Thoracic aorta (tissue), 2 donors: ENCODE results near the gene ZNF516. TPM values are rescaled to one million over a fixed set of nuclear protein-coding genes. Genes with fewer than 3 reads are reported as not detected.

Experiments used
- ATAC-seq: fragments of 150-250 bp; one replicate; pipeline ENCODE4 v1.8.0; 2017; ENCODE audit warnings: low read depth; ENCODE audit not compliant: insufficient number of reproducible peaks, low FRiP score
- DNase-seq: peaks from one replicate; pipeline ENCODE4 v3.0.0-alpha.2; 2020; ENCODE audit warnings: low spot score
- H3K27ac ChIP-seq, 2 donors: fragments of 200-600 bp; sonication (generic); 1 replicate in 1 of 2; 2 replicates in 1 of 2; pipeline ENCODE4 v1.5.1; 2016; ENCODE audit warnings: mild to moderate bottlenecking in 2 of 2, moderate library complexity in 2 of 2
- H3K27me3 ChIP-seq: fragments of 200-600 bp; sonication (generic); replicated peaks from 2 replicates; pipeline ENCODE4 v1.6.0; 2016; ENCODE audit warnings: mild to moderate bottlenecking; ENCODE audit not compliant: insufficient read depth
- H3K36me3 ChIP-seq: fragments of 200-600 bp; sonication (generic); one replicate; pipeline ENCODE4 v1.5.1; 2016
- H3K4me1 ChIP-seq, 2 donors: fragments of 200-600 bp; sonication (generic); 1 replicate in 1 of 2; 2 replicates in 1 of 2; pipeline versions ENCODE4 v1.5.1 to v1.6.0; 2016; ENCODE audit warnings: low read depth in 2 of 2, mild to moderate bottlenecking in 1 of 2; ENCODE audit not compliant: control insufficient read depth in 1 of 2
- H3K4me3 ChIP-seq: fragments of 200-600 bp; sonication (generic); 2 replicates; pipeline ENCODE4 v1.5.1; 2016; ENCODE audit warnings: mild to moderate bottlenecking
- H3K9me3 ChIP-seq: fragments of 200-600 bp; sonication (generic); 2 replicates; pipeline ENCODE4 v1.5.1; 2016
- total RNA-seq, 2 donors: library from RNA; depleted of rRNA; stranded (reverse); fragments of >200 nt; gene quantifications; one replicate each; pipeline versions ENCODE4 v1.1.0 to v1.2.3, GENCODE V29; 2016
- TF ChIP-seq, protein P1 (sequence below): fragments of 200-600 bp; sonication (generic); IDR thresholded peaks from one replicate; pipeline ENCODE4 v1.5.1; 2019; ENCODE audit warnings: antibody characterized with exemption

The ZNF516 gene
- total RNA-seq, 2 donors from 2014 or later = 19.5 to 19.8 TPM

DNA sequence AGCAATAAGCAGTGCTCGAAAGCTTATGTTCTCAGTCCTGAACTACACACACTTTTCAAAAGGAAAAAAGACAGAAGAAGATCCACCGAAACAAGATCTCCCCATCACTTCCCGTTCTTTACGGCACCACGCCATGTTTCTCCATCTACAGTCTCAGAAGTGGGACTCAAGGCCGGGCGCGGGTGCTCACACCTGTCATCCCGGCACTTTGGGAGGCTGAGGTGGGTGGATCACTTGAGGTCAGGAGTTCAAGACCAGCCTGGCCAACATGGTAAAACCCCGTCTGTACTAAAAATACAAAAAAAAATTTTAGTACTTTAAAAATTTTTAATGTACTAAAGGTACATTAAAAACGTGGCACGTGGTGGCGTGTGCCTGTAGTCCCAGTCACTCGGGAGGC is 31.2 kb downstream of the ZNF516 start:
- Histone ChIP-seq H3K4me1 (peaks cover 3 to 13% of the 10 kb centered on the region in 2 donors), H3K4me3 (no peak overlapping the region), H3K9me3 (no peaks in the 10 kb centered on the region), H3K36me3 (no peaks in the 10 kb centered on the region), H3K27ac (no peak overlapping the region), H3K27me3 (no peaks in the 10 kb centered on the region)
- ATAC-seq = no peak
- TF ChIP-seq, protein P1, sequence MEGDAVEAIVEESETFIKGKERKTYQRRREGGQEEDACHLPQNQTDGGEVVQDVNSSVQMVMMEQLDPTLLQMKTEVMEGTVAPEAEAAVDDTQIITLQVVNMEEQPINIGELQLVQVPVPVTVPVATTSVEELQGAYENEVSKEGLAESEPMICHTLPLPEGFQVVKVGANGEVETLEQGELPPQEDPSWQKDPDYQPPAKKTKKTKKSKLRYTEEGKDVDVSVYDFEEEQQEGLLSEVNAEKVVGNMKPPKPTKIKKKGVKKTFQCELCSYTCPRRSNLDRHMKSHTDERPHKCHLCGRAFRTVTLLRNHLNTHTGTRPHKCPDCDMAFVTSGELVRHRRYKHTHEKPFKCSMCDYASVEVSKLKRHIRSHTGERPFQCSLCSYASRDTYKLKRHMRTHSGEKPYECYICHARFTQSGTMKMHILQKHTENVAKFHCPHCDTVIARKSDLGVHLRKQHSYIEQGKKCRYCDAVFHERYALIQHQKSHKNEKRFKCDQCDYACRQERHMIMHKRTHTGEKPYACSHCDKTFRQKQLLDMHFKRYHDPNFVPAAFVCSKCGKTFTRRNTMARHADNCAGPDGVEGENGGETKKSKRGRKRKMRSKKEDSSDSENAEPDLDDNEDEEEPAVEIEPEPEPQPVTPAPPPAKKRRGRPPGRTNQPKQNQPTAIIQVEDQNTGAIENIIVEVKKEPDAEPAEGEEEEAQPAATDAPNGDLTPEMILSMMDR = no peak
- no peak for DNase-seq

DNA sequence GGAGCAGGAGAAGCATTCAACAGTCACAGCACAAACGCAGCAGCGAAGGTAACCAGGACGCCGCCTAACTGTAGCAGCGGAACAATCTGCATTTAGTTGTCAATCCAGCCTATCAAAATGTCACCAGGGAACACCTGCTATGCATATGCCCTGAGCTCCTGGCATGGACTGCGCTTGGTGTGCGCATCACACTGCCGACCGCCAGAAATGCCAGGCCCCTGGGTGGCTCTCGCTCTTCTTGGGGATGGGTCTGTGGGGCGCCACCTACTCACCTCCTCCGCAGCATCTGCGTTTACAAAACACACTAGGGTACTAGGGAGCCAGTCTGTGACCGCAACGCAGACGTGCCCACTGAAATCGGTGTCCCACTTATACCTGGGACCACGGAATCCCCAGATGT is 31.7 kb downstream of the ZNF516 start:
- DNase-seq = no peak
- Histone ChIP-seq H3K4me3 (no peak overlapping the region), H3K9me3 (no peaks in the 10 kb centered on the region), H3K27me3 (no peaks in the 10 kb centered on the region), H3K36me3 (no peaks in the 10 kb centered on the region), H3K4me1 (peaks cover 3 to 19% of the 10 kb centered on the region in 2 donors), H3K27ac (no peak overlapping the region)
- ATAC-seq = no peak
- TF ChIP-seq, protein P1 = no peak

DNA sequence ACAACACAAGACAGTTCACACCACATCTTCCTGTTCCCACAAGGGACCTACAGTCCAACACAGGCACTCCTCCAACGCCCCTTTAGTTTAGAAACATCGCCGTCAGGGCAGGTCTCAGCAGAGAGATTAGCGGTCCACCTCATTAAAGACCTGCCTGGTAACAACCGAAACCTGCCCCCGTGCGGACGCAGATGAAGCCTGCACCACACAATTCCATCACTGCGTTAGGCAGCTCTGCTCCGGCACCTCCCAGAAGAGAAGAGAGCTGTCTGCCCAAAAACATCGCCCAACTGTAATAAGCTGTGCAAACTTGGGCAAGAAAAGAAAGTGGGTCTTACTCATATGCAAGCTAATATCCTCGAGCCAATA is 32.7 kb downstream of the ZNF516 start:
- H3K4me1 ChIP-seq = peaks cover 3 to 21% of the 10 kb centered on the region in 2 donors
- H3K9me3 ChIP-seq = no peaks in the 10 kb centered on the region
- H3K36me3 ChIP-seq = no peaks in the 10 kb centered on the region
- no peak overlapping the region for H3K4me3 ChIP-seq
- H3K27ac ChIP-seq = no peak overlapping the region
- H3K27me3 ChIP-seq = no peaks in the 10 kb centered on the region
- no peak for ATAC-seq
- TF ChIP-seq, protein P1 = no peak
- no peak for DNase-seq

DNA sequence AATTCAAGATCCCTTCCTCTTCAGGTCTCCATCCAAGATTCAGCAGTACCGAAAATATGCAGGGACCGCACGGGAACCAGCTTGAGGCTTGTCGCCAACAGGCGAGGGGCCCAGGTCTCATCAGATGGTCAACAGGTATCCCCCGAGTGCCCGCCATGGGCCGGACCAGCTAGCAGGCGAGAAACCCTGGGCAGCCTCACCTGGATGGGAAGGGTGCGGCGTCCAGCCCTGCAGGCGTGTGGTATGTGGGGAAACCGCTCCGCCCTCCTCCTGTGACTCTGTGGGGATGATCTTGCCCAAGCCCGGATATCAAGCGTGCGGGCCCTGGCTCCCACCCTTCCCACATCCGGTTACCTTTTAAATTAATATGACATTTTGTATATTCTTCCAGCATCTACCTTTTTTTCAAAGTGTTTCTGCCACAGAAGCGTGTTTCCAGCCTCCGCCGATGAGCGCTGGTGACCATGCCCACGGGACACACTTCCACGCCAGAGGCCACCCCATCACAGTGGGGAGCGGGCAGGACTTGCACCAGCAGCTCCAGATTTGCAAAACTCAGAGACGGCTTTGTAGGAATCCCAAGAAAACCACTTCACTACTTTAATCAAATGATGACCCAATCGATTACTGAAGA is 33.2 kb downstream of the ZNF516 start:
- Histone ChIP-seq H3K27me3 (no peaks in the 10 kb centered on the region), H3K4me1 (peaks cover 3 to 21% of the 10 kb centered on the region in 2 donors), H3K27ac (no peak overlapping the region), H3K4me3 (no peak overlapping the region), H3K9me3 (no peaks in the 10 kb centered on the region), H3K36me3 (no peaks in the 10 kb centered on the region)
- TF ChIP-seq, protein P1 = no peak
- ATAC-seq (no peak), DNase-seq (no peak)

DNA sequence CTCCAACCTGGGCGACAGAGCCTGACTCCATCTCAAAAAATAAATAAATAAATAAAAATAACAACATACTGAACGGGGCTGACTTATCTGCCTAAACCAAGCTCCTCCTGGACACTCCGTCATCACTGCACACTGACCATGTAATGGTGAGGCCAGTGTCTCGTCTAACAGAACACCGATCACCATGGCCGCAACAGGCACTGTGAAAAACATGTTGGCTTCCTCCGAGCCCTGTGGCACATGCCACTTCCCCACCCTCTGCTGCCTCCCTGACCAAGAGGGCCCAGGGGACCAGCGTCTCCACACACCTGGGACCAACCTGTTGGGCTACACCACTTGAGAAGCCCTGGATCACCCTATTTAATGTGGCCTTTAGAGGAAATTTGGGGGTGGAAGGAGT is 33.9 kb downstream of the ZNF516 start:
- Histone ChIP-seq H3K27ac (no peak overlapping the region), H3K4me3 (no peak overlapping the region), H3K4me1 (peaks cover 3 to 21% of the 10 kb centered on the region in 2 donors), H3K9me3 (no peaks in the 10 kb centered on the region), H3K27me3 (no peaks in the 10 kb centered on the region), H3K36me3 (no peaks in the 10 kb centered on the region)
- TF ChIP-seq, protein P1 = no peak
- no peak for DNase-seq
- ATAC-seq = no peak
